Activated naive CD4-positive, alpha-beta T cell treated with anti-CD3 and anti-CD28 coated beads for 36 hours (primary cell): ENCODE data around the gene NOLC1. TPM values are rescaled to one million over a fixed set of nuclear protein-coding genes. Genes with fewer than 3 reads are reported as not detected.

Experiments used
- CTCF ChIA-PET: fragments of 350-600 bp; sonication (Branson Sonifier 250); formaldehyde crosslinking; loops from one replicate; lab custom pipeline; 2021; ENCODE audit warnings: antibody characterized with exemption; lab: Charles Lee
- DNase-seq: peaks from one replicate; pipeline ENCODE4 v3.0.0-alpha.2; 2020
- H3K27ac Mint-ChIP-seq: one replicate; pipeline ENCODE4 v1.8.0; 2021; ENCODE audit warnings: mild to moderate bottlenecking, mixed read lengths
- H3K27me3 Mint-ChIP-seq: one replicate; pipeline ENCODE4 v1.8.0; 2021; ENCODE audit warnings: low read depth, mixed read lengths
- H3K36me3 Mint-ChIP-seq: one replicate; pipeline ENCODE4 v1.8.0; 2021; ENCODE audit warnings: low read depth, mixed read lengths
- H3K4me1 Mint-ChIP-seq: one replicate; pipeline ENCODE4 v1.8.0; 2021; ENCODE audit warnings: low read depth, mixed read lengths
- H3K4me3 Mint-ChIP-seq: one replicate; pipeline ENCODE4 v1.8.0; 2021; ENCODE audit warnings: mild to moderate bottlenecking, moderate library complexity, mixed read lengths
- H3K9me3 Mint-ChIP-seq: one replicate; pipeline ENCODE4 v1.8.0; 2021; ENCODE audit warnings: mixed read lengths
- intact Hi-C: fragments of 100-400 bp; cut with micrococcal nuclease; formaldehyde crosslinking; loops from one replicate; pipeline ENCODE4 v1.15.1; 2023
- total RNA-seq, 2 experiments: library from RNA; stranded (reverse); gene quantifications; one replicate each; pipeline ENCODE4 v1.2.3, GENCODE V29; 2021

Gene NOLC1
- total RNA-seq, 2 experiments from 2014 or later = 182 to 194 TPM

DNA sequence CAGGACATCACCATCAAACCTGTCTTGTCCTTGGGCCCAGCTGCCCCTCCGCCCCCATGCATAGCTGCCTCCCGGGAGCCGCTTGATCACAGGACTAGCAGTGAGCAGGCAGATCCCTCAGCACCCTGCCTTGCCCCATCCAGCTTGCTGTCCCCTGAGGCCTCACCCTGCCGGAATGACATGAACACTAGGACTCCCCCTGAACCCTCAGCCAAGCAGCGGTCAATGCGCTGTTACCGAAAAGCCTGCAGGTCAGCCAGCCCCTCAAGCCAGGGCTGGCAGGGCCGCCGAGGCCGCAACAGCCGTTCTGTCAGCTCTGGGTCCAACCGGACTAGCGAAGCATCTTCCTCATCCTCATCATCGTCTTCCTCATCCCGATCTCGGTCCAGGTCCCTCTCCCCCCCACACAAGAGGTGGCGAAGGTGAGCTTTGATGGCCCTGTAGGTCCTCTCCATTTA, 5.2 kb upstream of the NOLC1 start:
- Mint-ChIP-seq H3K27me3 (no peaks in the 10 kb centered on the region), H3K4me3 (no peak overlapping the region), H3K4me1 (peaks cover 20% of the 10 kb centered on the region), H3K9me3 (no peaks in the 10 kb centered on the region), H3K36me3 (peaks cover 68% of the 10 kb centered on the region), H3K27ac (peak overlapping the region; percentile 66)
- CTCF ChIA-PET = interaction anchor here (0.7 to 1.1 kb wide), 3 partner anchors 15 to 247 kb away, joined by 3 read pairs; no protein-coding TSS in a partner anchor
- DNase-seq = no peak
- intact Hi-C loops = no loop called here

DNA sequence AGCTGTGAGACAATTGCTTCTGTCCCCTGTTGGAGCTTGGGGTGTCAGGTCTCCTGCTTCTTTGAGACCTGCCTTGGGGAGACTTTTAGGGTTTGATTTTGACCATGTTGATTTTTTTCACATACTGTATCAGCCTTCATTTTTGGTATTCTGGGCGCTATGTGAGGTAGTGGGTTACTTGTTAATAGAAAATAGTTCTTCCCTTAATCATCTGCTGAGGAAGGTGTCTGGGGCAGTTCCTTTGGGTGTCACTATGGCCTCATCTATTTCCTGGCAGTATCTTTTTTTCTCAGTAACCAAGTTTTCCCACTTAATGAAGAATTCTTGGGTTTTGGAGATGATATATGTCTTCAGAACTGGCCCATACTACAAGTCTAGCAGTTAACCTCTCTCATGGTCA, 4.6 kb upstream of the NOLC1 start:
- H3K9me3 Mint-ChIP-seq = no peaks in the 10 kb centered on the region
- intact Hi-C loops = no loop called here
- peaks cover 72% of the 10 kb centered on the region for H3K36me3 Mint-ChIP-seq
- H3K4me1 Mint-ChIP-seq = peaks cover 19% of the 10 kb centered on the region
- peak overlapping the region; percentile 66 for H3K27ac Mint-ChIP-seq
- no peaks in the 10 kb centered on the region for H3K27me3 Mint-ChIP-seq
- H3K4me3 Mint-ChIP-seq = no peak overlapping the region
- CTCF ChIA-PET = interaction anchor here (0.9 to 1.1 kb wide), 2 partner anchors 16 to 246 kb away, joined by 3 read pairs; no protein-coding TSS in a partner anchor
- no peak for DNase-seq

DNA sequence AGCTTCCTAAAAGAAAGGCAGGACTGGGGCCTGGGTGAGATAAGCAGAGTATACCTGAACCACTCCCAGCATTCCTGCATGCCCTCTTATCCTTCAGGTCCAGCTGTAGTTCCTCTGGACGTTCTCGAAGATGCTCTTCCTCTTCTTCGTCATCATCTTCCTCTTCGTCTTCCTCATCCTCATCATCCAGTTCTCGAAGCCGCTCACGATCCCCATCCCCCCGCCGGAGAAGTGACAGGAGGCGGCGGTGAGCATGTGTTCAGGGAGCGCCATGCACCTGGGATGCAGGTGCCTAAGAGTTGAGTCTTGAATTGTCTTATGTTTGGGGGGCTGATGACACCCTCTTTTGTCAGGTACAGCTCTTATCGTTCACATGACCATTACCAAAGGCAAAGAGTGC, 3.9 kb upstream of the NOLC1 start:
- Mint-ChIP-seq H3K4me1 (peaks cover 22% of the 10 kb centered on the region), H3K27ac (peak overlapping the region; percentile 96), H3K36me3 (peaks cover 73% of the 10 kb centered on the region), H3K27me3 (no peaks in the 10 kb centered on the region), H3K4me3 (no peak overlapping the region), H3K9me3 (no peaks in the 10 kb centered on the region)
- intact Hi-C loops = no loop called here
- no peak for DNase-seq
- CTCF ChIA-PET = interaction anchor here (1.4 kb wide), 1 partner anchor 21 kb away, joined by 5 read pairs; no protein-coding TSS in a partner anchor

DNA sequence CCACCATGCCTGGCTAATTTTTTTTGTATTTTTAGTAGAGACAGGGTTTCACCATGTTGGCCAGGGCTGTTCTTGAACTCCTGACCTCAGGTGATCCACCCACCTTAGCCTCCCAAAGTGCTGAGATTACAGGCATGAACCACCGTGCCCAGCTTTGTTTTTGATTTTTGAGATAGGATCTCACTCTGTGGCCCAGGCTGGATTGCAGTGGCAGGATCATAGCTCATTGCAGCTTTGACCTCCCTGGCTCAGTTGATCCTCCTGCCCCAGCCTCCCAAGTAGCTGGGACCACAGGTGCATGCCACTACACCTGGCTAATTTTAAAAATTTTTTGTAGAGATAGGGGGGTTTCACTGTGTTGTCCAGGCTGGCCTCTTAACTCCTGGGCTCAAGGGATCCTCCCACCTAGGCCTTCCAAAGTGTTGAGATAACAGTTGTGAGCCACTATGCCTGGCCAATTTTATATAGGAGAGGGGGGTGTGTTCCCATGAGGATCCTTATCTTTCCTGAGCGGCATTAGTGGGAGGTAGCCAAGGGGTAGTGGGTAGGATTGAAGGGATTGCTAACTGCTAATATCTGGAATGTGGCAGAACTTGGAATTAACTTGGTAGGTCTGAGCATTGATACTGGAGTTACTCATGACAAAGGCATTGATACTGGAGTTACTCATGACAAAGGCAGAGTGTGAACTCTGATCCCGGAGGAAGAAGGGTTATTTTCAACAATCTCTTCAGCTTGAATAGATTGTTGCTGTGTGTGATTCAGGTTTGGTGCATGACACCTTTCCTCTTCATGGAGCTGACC, 1.0 kb upstream of the NOLC1 start:
- H3K4me1 Mint-ChIP-seq = peaks cover 45% of the 10 kb centered on the region
- peak overlapping the region; percentile 98 for H3K4me3 Mint-ChIP-seq
- peak overlapping the region; percentile 96 for H3K27ac Mint-ChIP-seq
- no peak for DNase-seq
- intact Hi-C loops = no loop called here
- H3K27me3 Mint-ChIP-seq = no peaks in the 10 kb centered on the region
- H3K36me3 Mint-ChIP-seq = peaks cover 76% of the 10 kb centered on the region
- CTCF ChIA-PET = interaction anchor here (1.0 to 2.5 kb wide), 3 partner anchors 13 to 20 kb away, joined by 3 to 6 read pairs (median 5); partner anchors contain the start of gene PPRC1
- no peaks in the 10 kb centered on the region for H3K9me3 Mint-ChIP-seq

DNA sequence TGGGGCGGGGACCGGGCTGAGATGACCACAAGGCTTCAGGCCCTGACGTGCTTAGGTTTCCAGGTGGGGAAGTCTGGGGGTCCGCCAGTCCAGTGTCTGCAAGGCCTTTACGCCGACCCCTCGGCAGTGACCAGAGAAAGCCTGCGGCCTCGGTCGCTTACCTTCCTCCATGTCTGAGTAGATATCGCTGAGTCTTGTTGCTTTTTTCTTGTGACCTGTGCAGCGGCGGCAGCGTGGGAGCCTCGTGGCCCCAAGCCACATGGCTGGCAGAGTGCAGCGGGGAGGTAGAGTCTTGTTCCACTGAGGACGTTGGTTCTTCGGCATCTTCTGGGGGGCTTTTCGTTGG, 329 bp downstream of the NOLC1 start:
- Mint-ChIP-seq H3K4me3 (peak overlapping the region; percentile 98), H3K27ac (peak overlapping the region; percentile 96), H3K27me3 (no peaks in the 10 kb centered on the region), H3K9me3 (no peaks in the 10 kb centered on the region), H3K36me3 (peaks cover 83% of the 10 kb centered on the region), H3K4me1 (peaks cover 59% of the 10 kb centered on the region)
- peak; percentile 38 for DNase-seq
- CTCF ChIA-PET = interaction anchor here (2.5 kb wide), 1 partner anchor 20 kb away, joined by 5 read pairs; the partner anchor contains the start of gene PPRC1
- intact Hi-C loops = loop anchor here (1.0 to 2.0 kb wide), 11 partner anchors 20 to 562 kb away; partner anchors contain the start of genes ACTR1A, ARL3, ARMH3 and CUEDC2

DNA sequence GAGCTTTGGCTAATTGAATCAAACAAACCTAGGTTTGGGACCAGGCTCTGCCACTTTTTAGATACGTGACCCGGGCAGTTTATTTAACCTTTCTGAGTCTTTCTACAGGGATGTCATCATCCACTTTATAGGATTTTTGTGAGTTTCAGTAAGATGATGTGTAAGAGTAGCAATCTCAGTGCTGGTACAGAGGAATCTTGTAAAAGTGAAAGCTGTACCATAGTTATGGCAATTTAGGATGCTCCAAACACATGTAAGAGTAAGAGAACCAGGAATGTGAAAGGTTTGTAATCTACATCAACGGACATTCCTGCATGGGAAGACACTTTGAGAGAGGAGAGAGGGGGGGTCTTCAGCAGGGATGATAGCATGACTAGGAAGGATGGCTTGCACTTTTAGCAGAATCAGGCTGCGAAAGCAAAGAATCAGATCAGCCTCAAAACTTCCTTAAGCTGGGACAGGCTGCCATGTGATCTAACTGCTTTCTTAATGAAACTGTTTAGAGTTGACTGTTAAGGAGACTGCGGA, 968 bp downstream of the NOLC1 start:
- intact Hi-C loops = loop anchor here (2.0 kb wide), 1 partner anchor 96 kb away; the partner anchor contains the start of gene ARMH3
- H3K36me3 Mint-ChIP-seq = peaks cover 80% of the 10 kb centered on the region
- H3K27me3 Mint-ChIP-seq = no peaks in the 10 kb centered on the region
- no peaks in the 10 kb centered on the region for H3K9me3 Mint-ChIP-seq
- DNase-seq = no peak
- H3K4me3 Mint-ChIP-seq = peak overlapping the region; percentile 98
- H3K27ac Mint-ChIP-seq = peak overlapping the region; percentile 96
- H3K4me1 Mint-ChIP-seq = peaks cover 64% of the 10 kb centered on the region
- CTCF ChIA-PET = interaction anchor here (1.3 kb wide), 1 partner anchor 21 kb away, joined by 5 read pairs; no protein-coding TSS in a partner anchor

DNA sequence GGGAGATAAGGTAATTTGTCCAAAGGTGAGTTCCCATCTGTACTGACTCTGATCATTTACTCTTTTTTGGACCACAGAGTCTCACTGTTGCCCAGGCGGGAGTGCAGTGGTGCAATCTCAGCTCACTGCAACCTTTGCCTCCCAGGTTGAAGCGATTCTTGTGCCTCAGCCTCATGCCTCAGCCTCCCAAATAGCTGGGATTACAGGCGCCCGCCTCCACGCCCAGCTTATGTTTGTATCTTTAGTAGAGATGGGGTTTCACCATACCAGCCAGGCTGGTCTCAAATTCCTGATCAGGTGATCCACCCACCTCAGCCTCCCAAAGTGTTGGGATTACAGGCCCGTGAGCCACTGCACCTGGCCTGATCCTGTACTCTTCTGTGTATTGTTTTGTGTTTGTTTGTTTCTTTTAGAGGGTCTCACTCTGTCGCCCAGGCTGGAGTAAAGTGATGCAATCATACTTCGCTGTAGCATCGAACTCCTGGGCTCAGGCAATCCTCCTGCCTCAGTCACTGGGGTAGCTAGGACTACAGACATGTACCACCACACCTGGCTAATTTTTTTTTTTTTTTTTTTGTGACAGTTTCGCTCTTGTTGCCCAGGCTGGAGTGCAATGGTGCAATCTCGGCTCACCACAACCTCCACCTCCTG, 2.4 kb downstream of the NOLC1 start:
- peaks cover 67% of the 10 kb centered on the region for H3K4me1 Mint-ChIP-seq
- intact Hi-C loops = no loop called here
- peak overlapping the region; percentile 59 for H3K27ac Mint-ChIP-seq
- CTCF ChIA-PET = interaction anchor here (1.4 kb wide), 1 partner anchor 15 kb away, joined by 6 read pairs; no protein-coding TSS in a partner anchor
- no peaks in the 10 kb centered on the region for H3K9me3 Mint-ChIP-seq
- H3K4me3 Mint-ChIP-seq = peak overlapping the region; percentile 63
- H3K36me3 Mint-ChIP-seq = peaks cover 80% of the 10 kb centered on the region
- no peak for DNase-seq
- no peaks in the 10 kb centered on the region for H3K27me3 Mint-ChIP-seq

DNA sequence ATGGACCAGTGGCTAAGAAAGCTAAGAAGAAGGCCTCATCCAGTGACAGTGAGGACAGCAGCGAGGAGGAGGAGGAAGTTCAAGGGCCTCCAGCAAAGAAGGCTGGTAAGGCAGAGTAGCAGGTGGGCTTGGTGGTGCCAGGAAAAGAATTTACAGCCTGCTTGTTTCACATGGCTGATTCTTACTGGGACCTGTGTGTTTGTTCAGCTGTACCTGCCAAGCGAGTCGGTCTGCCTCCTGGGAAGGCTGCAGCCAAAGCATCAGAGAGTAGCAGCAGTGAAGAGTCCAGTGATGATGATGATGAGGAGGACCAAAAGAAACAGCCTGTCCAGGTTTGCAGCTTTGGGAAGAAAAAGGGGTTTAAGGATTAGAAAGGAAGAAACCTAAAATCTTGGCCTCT, 5.0 kb downstream of the NOLC1 start:
- Mint-ChIP-seq H3K4me3 (no peak overlapping the region), H3K27ac (no peak overlapping the region), H3K27me3 (no peaks in the 10 kb centered on the region), H3K4me1 (peaks cover 51% of the 10 kb centered on the region), H3K36me3 (peaks cover 85% of the 10 kb centered on the region), H3K9me3 (no peaks in the 10 kb centered on the region)
- DNase-seq = no peak
- CTCF ChIA-PET = interaction anchor here (0.6 to 2.1 kb wide), 5 partner anchors 12 to 195 kb away, joined by 3 to 8 read pairs (median 5); no protein-coding TSS in a partner anchor
- intact Hi-C loops = no loop called here

DNA sequence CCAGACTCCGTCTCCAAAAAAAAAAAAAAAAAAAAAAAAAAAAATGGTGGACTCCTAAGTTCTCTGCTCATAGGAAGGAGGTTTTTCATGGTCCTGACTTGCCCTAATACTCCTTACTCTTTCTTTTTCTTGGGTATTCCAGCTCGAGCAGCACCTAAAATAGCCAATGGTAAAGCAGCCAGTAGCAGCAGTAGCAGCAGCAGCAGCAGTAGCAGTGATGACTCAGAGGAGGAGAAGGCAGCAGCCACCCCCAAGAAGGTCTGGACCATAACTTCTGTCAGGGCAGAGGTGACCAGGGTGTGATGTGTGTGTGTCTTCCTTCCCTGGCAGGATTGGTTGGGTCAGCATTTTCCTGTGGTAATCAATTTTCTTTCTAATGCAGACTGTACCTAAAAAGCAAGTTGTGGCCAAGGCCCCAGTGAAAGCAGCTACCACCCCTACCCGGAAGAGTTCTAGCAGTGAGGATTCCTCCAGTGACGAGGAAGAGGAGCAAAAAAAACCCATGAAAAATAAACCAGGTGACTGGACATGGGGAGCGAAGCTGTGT, 6.9 kb downstream of the NOLC1 start:
- no peaks in the 10 kb centered on the region for H3K9me3 Mint-ChIP-seq
- intact Hi-C loops = no loop called here
- no peak for DNase-seq
- no peak overlapping the region for H3K4me3 Mint-ChIP-seq
- no peaks in the 10 kb centered on the region for H3K27me3 Mint-ChIP-seq
- CTCF ChIA-PET = interaction anchor here (2.8 kb wide), 1 partner anchor 11 kb away, joined by 41 read pairs; no protein-coding TSS in a partner anchor
- peaks cover 76% of the 10 kb centered on the region for H3K36me3 Mint-ChIP-seq
- no peak overlapping the region for H3K27ac Mint-ChIP-seq
- H3K4me1 Mint-ChIP-seq = peaks cover 42% of the 10 kb centered on the region

DNA sequence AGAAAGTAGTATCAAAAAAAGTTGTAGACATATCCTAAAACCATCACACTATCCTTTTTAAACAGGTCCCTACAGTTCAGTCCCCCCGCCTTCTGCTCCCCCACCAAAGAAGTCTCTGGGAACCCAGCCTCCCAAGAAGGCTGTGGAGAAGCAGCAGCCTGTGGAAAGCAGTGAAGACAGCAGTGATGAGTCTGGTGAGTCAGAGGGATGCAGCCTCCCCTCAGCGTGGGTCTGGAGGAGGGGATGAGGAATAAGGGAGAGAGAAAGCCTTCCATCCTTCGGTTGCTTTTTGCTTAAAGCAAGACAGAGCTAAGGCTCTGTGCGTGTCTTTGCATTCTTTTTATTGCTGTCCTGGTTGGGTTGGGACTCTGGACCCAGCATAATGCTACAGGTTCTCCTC, 7.6 kb downstream of the NOLC1 start:
- Mint-ChIP-seq H3K9me3 (no peaks in the 10 kb centered on the region), H3K4me1 (peaks cover 35% of the 10 kb centered on the region), H3K4me3 (no peak overlapping the region), H3K27ac (no peak overlapping the region), H3K27me3 (no peaks in the 10 kb centered on the region), H3K36me3 (peaks cover 69% of the 10 kb centered on the region)
- intact Hi-C loops = loop anchor here (10.0 kb wide), 1 partner anchor 425 kb away; no protein-coding TSS in a partner anchor
- DNase-seq = no peak
- CTCF ChIA-PET = interaction anchor here (2.8 kb wide), 1 partner anchor 10 kb away, joined by 41 read pairs; no protein-coding TSS in a partner anchor

DNA sequence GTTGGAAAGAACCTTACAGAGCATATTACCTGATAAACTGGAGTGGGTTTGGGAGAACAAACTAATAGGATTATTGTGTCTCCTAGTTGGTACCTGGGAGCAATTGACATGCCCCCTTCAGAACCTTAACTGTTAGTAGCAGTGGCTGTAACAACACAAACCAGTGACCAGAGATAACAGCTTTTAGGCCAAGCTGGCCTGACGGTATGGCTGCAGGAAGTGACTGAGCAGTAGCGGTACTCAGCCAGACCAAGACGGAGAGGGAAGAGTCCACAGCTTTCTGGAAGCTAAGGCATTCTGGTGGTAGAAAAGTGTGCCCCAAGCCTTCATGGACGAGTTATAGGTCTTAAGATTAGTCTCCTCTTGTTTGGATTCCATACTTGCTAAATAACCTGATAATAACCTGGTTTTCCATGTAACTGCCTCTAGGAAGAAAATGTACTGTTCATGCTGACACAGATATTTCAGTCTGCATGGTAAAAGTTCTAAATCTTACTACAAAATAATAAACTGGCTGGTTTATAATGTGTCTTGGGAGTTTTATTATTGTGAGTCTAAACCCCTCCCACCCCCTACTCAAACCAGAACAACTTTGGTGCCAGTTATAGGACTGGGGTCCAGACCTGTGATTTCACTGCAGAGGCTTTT, 11.3 kb downstream of the NOLC1 start:
- no peaks in the 10 kb centered on the region for H3K9me3 Mint-ChIP-seq
- no peak overlapping the region for H3K4me3 Mint-ChIP-seq
- H3K4me1 Mint-ChIP-seq = peaks cover 2% of the 10 kb centered on the region
- intact Hi-C loops = loop anchor here (10.0 kb wide), 1 partner anchor 421 kb away; no protein-coding TSS in a partner anchor
- CTCF ChIA-PET = no interaction called here
- no peaks in the 10 kb centered on the region for H3K27me3 Mint-ChIP-seq
- DNase-seq = no peak
- H3K27ac Mint-ChIP-seq = no peak overlapping the region
- H3K36me3 Mint-ChIP-seq = peaks cover 40% of the 10 kb centered on the region
